Skeletal muscle satellite cell (primary cell): ENCODE results near the gene TPO.
"Not testable (repeated sequence)": the region's sequence is repeated elsewhere in the genome, so short reads cannot be mapped to it uniquely, and the experiment has no call there.

Source experiments
- H3K27me3 ChIP-seq: 2 replicates; pipeline ENCODE4 v1.7.0; 2013; ENCODE audit warnings: low read length; ENCODE audit not compliant: control insufficient read depth, insufficient read depth
- H3K36me3 ChIP-seq: 2 replicates; pipeline ENCODE4 v1.7.0; 2013; ENCODE audit warnings: mild to moderate bottlenecking, control low read depth, low read length; ENCODE audit not compliant: insufficient read depth
- H3K4me1 ChIP-seq: 2 replicates; pipeline ENCODE4 v1.7.0; 2013; ENCODE audit warnings: low read length; ENCODE audit not compliant: control insufficient read depth, insufficient read depth
- H3K4me2 ChIP-seq: 2 replicates; pipeline ENCODE4 v1.7.0; 2013; ENCODE audit warnings: mild to moderate bottlenecking, low read length
- H3K4me3 ChIP-seq: 2 replicates; pipeline ENCODE4 v1.7.0; 2013; ENCODE audit warnings: low read length
- H3K9ac ChIP-seq: 2 replicates; pipeline ENCODE4 v1.7.0; 2013; ENCODE audit warnings: mild to moderate bottlenecking, low read depth, low read length, moderate library complexity
- H3K9me3 ChIP-seq: replicated peaks from 2 replicates; pipeline ENCODE4 v1.7.0; 2013; ENCODE audit warnings: mild to moderate bottlenecking, control low read depth, low read length

The TPO gene

GRCh38 chr2:1509271-1510065 lies 96.2 kb downstream of the TPO start:
- no peak overlapping the region for H3K4me3 ChIP-seq

GRCh38 chr2:1510176-1510575 lies 96.9 kb downstream of the TPO start:
- H3K9me3 ChIP-seq: no peaks in the 10 kb centered on the region

More at GRCh38 chr2:1509271-1510065, 96.2 kb downstream of the TPO start:
- H3K9ac ChIP-seq: no peak overlapping the region
- no peaks in the 10 kb centered on the region for H3K9me3 ChIP-seq
- H3K36me3 ChIP-seq: no peaks in the 10 kb centered on the region
- no peaks in the 10 kb centered on the region for H3K27me3 ChIP-seq
- no peaks in the 10 kb centered on the region for H3K4me1 ChIP-seq
- H3K4me2 ChIP-seq: no peak overlapping the region

GRCh38 chr2:1511455-1511854 lies 98.2 kb downstream of the TPO start:
- no peaks in the 10 kb centered on the region for H3K36me3 ChIP-seq
- H3K4me1 ChIP-seq: no peaks in the 10 kb centered on the region
- H3K4me2 ChIP-seq: no peak overlapping the region
- H3K9ac ChIP-seq: no peak overlapping the region
- no peak overlapping the region for H3K4me3 ChIP-seq
- no peaks in the 10 kb centered on the region for H3K9me3 ChIP-seq
- no peaks in the 10 kb centered on the region for H3K27me3 ChIP-seq

More at GRCh38 chr2:1510176-1510575, 96.9 kb downstream of the TPO start:
- H3K4me3 ChIP-seq: no peak overlapping the region
- no peak overlapping the region for H3K9ac ChIP-seq
- H3K36me3 ChIP-seq: no peaks in the 10 kb centered on the region
- H3K4me1 ChIP-seq: no peaks in the 10 kb centered on the region
- no peaks in the 10 kb centered on the region for H3K27me3 ChIP-seq
- no peak overlapping the region for H3K4me2 ChIP-seq

- H3K9ac ChIP-seq: no peak overlapping the region
- H3K4me3 ChIP-seq: no peak overlapping the region
- H3K9me3 ChIP-seq: no peaks in the 10 kb centered on the region
- no peak overlapping the region for H3K4me2 ChIP-seq
- H3K36me3 ChIP-seq: no peaks in the 10 kb centered on the region
- H3K27me3 ChIP-seq: no peaks in the 10 kb centered on the region
- no peaks in the 10 kb centered on the region for H3K4me1 ChIP-seq
These were observed 99.3 kb downstream of the TPO start for GRCh38 chr2:1512321-1513289.

- no peak overlapping the region for H3K9ac ChIP-seq
- no peaks in the 10 kb centered on the region for H3K9me3 ChIP-seq
- H3K27me3 ChIP-seq: no peaks in the 10 kb centered on the region
These were observed 101.3 kb downstream of the TPO start for GRCh38 chr2:1514391-1515072.

GRCh38 chr2:1515073-1515430 lies 101.8 kb downstream of the TPO start:
- no peak overlapping the region for H3K4me3 ChIP-seq
- no peaks in the 10 kb centered on the region for H3K27me3 ChIP-seq
- H3K4me2 ChIP-seq: no peak overlapping the region
- H3K9ac ChIP-seq: no peak overlapping the region
- H3K9me3 ChIP-seq: no peaks in the 10 kb centered on the region
- H3K4me1 ChIP-seq: no peaks in the 10 kb centered on the region
- H3K36me3 ChIP-seq: no peaks in the 10 kb centered on the region

More at GRCh38 chr2:1514391-1515072, 101.3 kb downstream of the TPO start:
- Histone ChIP-seq H3K36me3 (no peaks in the 10 kb centered on the region), H3K4me1 (no peaks in the 10 kb centered on the region), H3K4me2 (no peak overlapping the region), H3K4me3 (no peak overlapping the region)

GRCh38 chr2:1515986-1516797 lies 102.9 kb downstream of the TPO start:
- H3K27me3 ChIP-seq: no peaks in the 10 kb centered on the region
- no peaks in the 10 kb centered on the region for H3K9me3 ChIP-seq
- H3K4me3 ChIP-seq: no peak overlapping the region

GRCh38 chr2:1516798-1517060 lies 103.5 kb downstream of the TPO start:
- H3K4me1 ChIP-seq: no peaks in the 10 kb centered on the region
- H3K4me2 ChIP-seq: no peak overlapping the region
- no peak overlapping the region for H3K4me3 ChIP-seq
- H3K9me3 ChIP-seq: no peaks in the 10 kb centered on the region
- no peaks in the 10 kb centered on the region for H3K36me3 ChIP-seq
- no peaks in the 10 kb centered on the region for H3K27me3 ChIP-seq
- H3K9ac ChIP-seq: no peak overlapping the region

More at GRCh38 chr2:1515986-1516797, 102.9 kb downstream of the TPO start:
- Histone ChIP-seq H3K4me2 (no peak overlapping the region), H3K4me1 (no peaks in the 10 kb centered on the region), H3K36me3 (no peaks in the 10 kb centered on the region), H3K9ac (no peak overlapping the region)

GRCh38 chr2:1517291-1517690 lies 104.0 kb downstream of the TPO start:
- H3K27me3 ChIP-seq: not testable (repeated sequence)

GRCh38 chr2:1517786-1518185 lies 104.5 kb downstream of the TPO start:
- Histone ChIP-seq H3K9me3 (no peaks in the 10 kb centered on the region), H3K4me1 (no peaks in the 10 kb centered on the region), H3K4me2 (no peak overlapping the region), H3K36me3 (no peaks in the 10 kb centered on the region), H3K27me3 (no peaks in the 10 kb centered on the region), H3K4me3 (no peak overlapping the region), H3K9ac (no peak overlapping the region)

More at GRCh38 chr2:1517291-1517690, 104.0 kb downstream of the TPO start:
- not testable (repeated sequence) for H3K9ac ChIP-seq, H3K4me2 ChIP-seq, H3K9me3 ChIP-seq, H3K36me3 ChIP-seq, H3K4me1 ChIP-seq, H3K4me3 ChIP-seq
